Measurements from ENCODE around the gene GRM2.

- no peak for TF ChIP-seq POLR2AphosphoS5 (IDR thresholded peaks at IDR 0.05)
- no peak for TF ChIP-seq CTCF (IDR thresholded peaks at IDR 0.05)
Measured at GRCh38 chr3:51686056-51686455, 20.8 kb upstream of the GRM2 start.
